IPS-20b (cell line): ENCODE results near the gene ZNF574.

Experiments
- H3K27ac ChIP-seq: one replicate; pipeline ENCODE4 v1.5.1; 2013; ENCODE audit warnings: low read length
- H3K27me3 ChIP-seq: 2 replicates; pipeline ENCODE4 v1.6.1; 2013; ENCODE audit warnings: mild to moderate bottlenecking, low read length, inconsistent platforms; ENCODE audit not compliant: insufficient read depth
- H3K36me3 ChIP-seq: 2 replicates; pipeline ENCODE4 v1.6.1; 2013; ENCODE audit warnings: low read depth, mild to moderate bottlenecking, inconsistent platforms, low read length, moderate library complexity; ENCODE audit not compliant: insufficient read depth
- H3K4me1 ChIP-seq: 2 replicates; pipeline ENCODE4 v1.6.1; 2013; ENCODE audit warnings: mild to moderate bottlenecking, control low read depth, inconsistent platforms, low read length, moderate library complexity; ENCODE audit not compliant: insufficient read depth
- H3K4me3 ChIP-seq: 2 replicates; pipeline ENCODE4 v1.5.1; 2013; ENCODE audit warnings: mild to moderate bottlenecking, low read length, inconsistent platforms
- H3K9ac ChIP-seq: 2 replicates; pipeline ENCODE4 v1.6.1; 2013; ENCODE audit warnings: low read depth, mild to moderate bottlenecking, inconsistent platforms, low read length, moderate library complexity
- H3K9me3 ChIP-seq: 2 replicates; pipeline ENCODE4 v1.6.1; 2013; ENCODE audit warnings: mild to moderate bottlenecking, low read depth, low read length, inconsistent platforms; ENCODE audit not compliant: insufficient read depth

The ZNF574 gene

DNA sequence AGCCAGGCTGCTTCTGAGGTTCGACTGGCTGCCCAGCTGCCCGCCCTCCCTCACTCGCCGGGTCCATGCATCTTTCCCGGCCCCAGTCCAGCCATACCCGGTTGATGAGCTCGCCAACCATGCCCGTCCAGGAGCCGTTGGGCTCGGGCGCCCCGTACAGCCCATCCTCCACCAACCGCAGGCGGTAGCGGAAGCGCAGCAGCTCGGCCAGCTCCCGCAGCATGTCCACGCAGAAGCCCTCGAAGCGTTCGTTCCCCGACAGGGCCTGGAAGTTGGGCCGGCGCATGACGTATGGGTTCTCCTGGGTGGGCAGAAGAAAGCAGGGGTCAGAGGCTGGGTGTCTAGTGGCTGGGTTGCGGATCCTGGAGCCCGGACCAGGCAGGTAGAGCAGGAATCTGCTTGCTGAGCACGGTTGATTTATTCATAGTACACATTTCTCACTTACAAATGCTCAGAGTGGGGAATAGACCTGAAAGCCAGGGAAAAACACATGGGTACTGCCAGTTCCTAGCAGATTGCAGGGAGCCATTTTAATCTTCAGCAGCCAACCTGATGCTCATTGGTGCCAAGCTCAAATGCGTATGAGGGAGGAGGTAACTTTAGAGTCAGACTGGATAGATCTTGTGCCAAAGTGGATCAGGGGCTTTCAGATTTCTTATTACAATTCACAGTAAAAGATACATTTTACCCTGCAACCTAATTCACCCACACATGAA is 33.4 kb upstream of the ZNF574 start:
- Histone ChIP-seq H3K27me3 (no peaks in the 10 kb centered on the region), H3K27ac (no peak overlapping the region), H3K9me3 (no peaks in the 10 kb centered on the region), H3K4me3 (no peak overlapping the region), H3K9ac (no peak overlapping the region), H3K4me1 (no peaks in the 10 kb centered on the region), H3K36me3 (peaks cover 69% of the 10 kb centered on the region)

DNA sequence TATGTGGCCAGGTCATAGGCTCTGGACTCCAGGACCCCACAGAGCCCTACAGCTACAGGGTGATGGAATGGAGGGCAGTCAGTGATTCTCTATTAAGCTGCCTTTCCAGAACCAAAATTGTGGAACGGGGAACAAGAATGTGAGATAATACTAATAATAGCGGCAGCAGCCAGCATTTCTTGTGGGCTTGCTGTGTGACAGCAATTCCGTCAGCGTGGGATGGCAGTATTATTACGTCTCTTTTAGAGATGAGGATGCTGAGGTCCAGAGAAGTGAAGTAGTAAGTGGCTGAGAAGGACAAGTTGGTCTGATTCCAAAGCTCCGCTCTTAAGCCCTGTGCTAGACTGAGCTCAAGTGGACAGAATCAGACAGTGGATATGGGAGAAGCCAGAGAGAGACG is 30.4 kb upstream of the ZNF574 start:
- H3K4me1 ChIP-seq: no peaks in the 10 kb centered on the region
- H3K4me3 ChIP-seq: no peak overlapping the region
- H3K9ac ChIP-seq: no peak overlapping the region
- H3K27ac ChIP-seq: no peak overlapping the region
- H3K9me3 ChIP-seq: no peaks in the 10 kb centered on the region
- peaks cover 71% of the 10 kb centered on the region for H3K36me3 ChIP-seq
- H3K27me3 ChIP-seq: no peaks in the 10 kb centered on the region

DNA sequence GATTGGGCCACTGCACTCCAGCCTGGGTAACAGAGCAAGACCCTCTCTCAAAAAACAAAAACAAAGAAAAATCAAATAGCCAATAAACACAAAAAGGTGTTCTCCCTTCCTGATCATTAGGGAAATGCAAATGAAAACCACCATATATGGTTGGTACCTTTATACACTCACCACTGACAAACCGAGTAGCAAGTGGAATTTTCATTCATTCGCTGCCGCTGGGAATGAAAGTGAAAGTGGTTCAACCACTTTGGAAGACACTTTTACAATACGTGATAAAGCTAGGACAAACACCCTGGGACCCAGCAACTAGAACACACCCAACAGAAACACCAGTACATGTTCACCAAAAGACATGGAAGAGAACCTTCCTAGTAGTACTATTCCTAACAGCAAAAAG is 27.0 kb upstream of the ZNF574 start:
- H3K4me3 ChIP-seq: no peak overlapping the region
- no peaks in the 10 kb centered on the region for H3K27me3 ChIP-seq
- no peaks in the 10 kb centered on the region for H3K9me3 ChIP-seq
- H3K36me3 ChIP-seq: peaks cover 72% of the 10 kb centered on the region
- H3K27ac ChIP-seq: no peak overlapping the region
- H3K4me1 ChIP-seq: no peaks in the 10 kb centered on the region
- H3K9ac ChIP-seq: no peak overlapping the region

DNA sequence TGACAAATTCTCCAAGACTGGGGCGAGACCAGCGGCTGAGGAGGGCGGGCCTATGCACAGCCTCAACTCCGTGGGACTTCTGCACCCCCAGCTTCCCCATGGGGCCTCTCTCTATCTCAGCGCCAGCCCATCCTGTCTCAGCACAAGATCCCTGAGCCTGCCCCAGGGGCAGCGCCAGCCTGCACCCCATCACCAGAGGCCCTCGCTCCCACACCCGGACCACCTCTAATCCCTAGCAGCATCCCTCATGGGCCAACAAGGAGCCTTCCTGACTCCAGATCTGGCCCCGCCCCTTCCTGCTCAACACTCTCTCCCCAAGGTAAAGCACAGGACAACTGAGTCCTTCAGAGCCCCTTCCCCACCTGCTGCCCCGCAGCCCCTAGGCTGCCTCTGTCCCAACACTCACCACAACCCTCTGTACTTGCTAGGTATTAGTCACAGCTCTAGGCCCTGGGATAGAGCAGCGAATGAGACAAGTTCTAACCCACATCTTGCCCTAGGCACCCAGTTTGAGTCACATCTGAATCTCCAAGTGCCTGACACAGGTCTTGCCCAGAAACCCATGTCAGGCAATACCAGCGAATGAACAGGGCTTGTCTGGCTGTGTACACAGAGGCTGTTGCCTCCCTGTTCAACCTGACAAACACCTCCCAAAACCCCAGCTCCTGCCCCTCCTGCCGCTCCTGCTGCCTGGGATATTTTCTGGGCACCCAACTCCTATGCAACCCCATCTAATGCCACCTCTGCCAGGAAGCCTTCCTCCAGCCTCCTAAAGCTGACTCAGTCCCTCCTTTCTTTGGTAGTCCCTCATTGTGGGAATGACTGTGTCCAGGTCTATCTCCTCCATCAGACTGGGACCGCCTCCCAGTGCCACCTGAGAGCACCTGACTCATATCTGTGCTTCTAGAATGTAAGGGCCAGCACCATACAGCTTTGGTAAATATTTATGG is 24.5 kb upstream of the ZNF574 start:
- Histone ChIP-seq H3K9me3 (no peaks in the 10 kb centered on the region), H3K4me1 (no peaks in the 10 kb centered on the region), H3K27ac (no peak overlapping the region), H3K27me3 (no peaks in the 10 kb centered on the region), H3K4me3 (no peak overlapping the region), H3K36me3 (peaks cover 73% of the 10 kb centered on the region), H3K9ac (no peak overlapping the region)

DNA sequence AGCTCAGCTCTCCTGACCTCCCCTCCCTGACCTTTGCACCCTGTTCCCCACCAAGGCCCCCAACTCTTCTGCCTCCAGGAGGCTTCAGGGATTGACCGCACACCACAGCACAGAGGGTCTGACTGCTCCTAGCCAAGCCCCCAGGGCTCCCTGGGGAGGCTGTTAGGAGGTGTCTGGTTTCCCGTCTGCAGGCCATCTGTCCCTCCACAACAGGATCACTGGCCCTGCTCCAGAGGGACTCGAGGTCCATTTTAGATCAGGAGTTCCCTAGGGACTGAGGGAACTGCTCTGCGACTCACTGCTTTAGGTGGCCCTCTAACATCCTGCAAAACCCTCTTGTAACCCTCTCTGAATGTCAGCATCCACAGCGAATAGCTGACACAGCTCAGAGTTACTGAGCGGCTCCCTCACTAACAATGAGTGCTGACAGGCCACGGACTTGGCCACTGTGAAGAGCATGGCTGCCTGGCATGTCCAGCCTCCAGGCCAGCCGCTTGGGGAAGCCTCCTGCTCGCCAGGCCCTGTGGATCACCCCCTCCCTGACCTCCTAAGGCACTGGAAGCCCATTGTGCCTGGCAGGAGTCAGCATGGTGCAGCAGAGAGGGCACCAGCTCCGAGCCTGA is 23.6 kb upstream of the ZNF574 start:
- Histone ChIP-seq H3K4me1 (no peaks in the 10 kb centered on the region), H3K9ac (no peak overlapping the region), H3K27ac (no peak overlapping the region), H3K27me3 (no peaks in the 10 kb centered on the region), H3K4me3 (no peak overlapping the region), H3K36me3 (peaks cover 79% of the 10 kb centered on the region), H3K9me3 (no peaks in the 10 kb centered on the region)

DNA sequence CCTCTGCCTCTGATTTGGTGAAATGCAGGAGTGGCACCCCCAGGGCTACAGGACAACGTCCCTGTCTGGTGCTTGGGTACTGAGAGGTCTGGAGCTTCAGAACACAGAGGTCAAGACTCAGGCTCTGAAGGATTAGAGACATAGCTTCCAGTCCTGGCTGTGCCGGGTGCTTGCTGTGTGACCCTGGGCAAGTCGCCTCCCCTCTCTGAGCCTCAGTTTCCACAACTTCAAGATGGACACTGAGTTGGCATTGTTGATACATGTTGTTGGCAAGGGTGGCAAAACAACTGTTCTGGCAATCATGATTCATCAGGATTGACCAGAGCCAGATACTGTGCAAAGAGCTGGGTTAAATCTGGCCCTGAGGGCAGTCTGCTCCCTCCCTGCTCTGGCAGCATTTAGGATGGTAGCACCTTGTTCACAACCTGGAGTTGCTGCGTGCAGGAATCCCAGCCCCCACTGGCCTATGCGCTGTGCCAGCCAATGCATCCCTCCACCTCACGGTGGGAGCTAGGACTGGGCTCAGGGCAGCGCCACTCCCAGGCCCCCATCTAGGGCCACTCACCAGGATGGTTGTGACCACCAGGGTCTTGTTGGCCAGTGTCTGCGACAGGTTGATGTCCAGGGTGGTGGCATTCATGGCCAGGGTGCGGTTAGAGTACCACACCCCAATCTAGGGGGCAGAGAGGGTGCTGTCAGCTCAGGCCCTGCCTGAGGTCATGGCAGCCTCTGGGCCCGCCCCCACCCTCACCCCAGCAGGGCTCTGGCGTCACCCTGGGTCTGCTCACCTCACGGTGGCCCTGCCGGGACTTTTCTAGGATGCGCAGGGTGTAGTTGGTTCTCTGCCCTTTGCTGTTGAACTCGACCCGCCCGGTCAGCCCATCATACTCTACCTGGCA is 22.7 kb upstream of the ZNF574 start:
- H3K36me3 ChIP-seq: peaks cover 83% of the 10 kb centered on the region
- H3K4me1 ChIP-seq: no peaks in the 10 kb centered on the region
- no peak overlapping the region for H3K27ac ChIP-seq
- H3K4me3 ChIP-seq: no peak overlapping the region
- no peaks in the 10 kb centered on the region for H3K27me3 ChIP-seq
- H3K9me3 ChIP-seq: no peaks in the 10 kb centered on the region
- no peak overlapping the region for H3K9ac ChIP-seq

DNA sequence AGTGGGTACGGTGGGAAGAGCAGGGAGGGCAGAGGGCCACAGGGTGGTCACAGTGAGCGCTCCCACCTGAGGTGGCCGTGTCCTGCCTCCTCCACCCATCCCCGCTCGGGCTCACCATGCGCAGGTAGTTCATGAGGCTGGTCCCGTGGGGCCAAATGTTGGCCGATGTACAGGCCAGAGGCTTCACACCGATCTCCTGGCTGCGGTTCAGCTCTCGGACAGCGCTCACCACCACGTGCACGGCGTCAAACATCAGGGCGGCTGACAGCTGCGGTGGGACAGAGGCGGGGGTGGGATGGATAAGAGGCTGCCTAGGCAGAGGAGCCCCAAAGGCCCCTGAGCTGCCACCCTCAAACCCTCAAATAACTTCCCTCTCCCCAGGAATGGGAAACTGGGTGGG is 21.8 kb upstream of the ZNF574 start:
- Histone ChIP-seq H3K9me3 (no peaks in the 10 kb centered on the region), H3K4me1 (no peaks in the 10 kb centered on the region), H3K27me3 (no peaks in the 10 kb centered on the region), H3K27ac (no peak overlapping the region), H3K36me3 (peaks cover 82% of the 10 kb centered on the region), H3K4me3 (no peak overlapping the region), H3K9ac (no peak overlapping the region)

DNA sequence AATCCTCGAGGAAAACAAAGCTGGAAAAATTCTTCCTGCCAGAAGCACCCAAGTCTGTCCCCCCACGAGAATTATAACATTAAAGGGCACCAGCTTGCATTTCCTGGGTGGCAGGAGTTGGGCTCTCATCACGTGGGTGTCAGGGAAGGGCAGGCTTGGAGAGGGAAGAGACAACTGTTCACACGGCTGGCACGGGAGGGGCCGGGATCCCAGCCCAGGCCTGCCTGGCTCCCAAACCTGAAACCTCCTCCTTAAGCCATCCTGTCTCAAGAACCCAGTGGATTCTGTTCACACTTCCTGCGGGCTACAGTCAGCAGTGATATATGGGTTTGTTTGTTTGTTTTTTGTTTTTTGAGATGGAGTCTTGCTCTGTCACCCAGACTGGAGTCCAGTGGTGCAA is 18.1 kb upstream of the ZNF574 start:
- Histone ChIP-seq H3K36me3 (peaks cover 87% of the 10 kb centered on the region), H3K9me3 (no peaks in the 10 kb centered on the region), H3K9ac (no peak overlapping the region), H3K27ac (no peak overlapping the region), H3K4me3 (no peak overlapping the region), H3K4me1 (no peaks in the 10 kb centered on the region), H3K27me3 (no peaks in the 10 kb centered on the region)

DNA sequence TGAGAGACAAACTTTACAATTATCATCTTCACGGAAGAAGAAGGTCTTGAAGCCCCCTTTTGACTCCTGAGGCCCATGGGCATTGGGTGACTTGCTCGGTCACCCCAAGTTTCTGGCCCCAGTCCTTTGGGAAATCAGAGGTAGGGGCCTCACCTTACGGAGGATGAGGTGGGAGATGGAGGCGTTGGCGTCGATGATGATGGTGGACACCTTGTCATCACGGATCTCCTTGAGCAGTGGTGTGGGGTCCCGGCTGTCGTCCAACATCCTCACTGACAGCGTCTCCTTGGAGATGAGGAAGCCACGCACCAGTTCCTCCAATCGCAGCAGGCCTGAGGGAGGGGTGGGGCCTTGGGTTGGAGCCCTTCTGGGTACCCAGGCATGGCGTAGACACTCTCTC is 16.8 kb upstream of the ZNF574 start:
- Histone ChIP-seq H3K9me3 (no peaks in the 10 kb centered on the region), H3K27ac (no peak overlapping the region), H3K4me3 (no peak overlapping the region), H3K27me3 (no peaks in the 10 kb centered on the region), H3K9ac (no peak overlapping the region), H3K4me1 (no peaks in the 10 kb centered on the region), H3K36me3 (peaks cover 87% of the 10 kb centered on the region)

DNA sequence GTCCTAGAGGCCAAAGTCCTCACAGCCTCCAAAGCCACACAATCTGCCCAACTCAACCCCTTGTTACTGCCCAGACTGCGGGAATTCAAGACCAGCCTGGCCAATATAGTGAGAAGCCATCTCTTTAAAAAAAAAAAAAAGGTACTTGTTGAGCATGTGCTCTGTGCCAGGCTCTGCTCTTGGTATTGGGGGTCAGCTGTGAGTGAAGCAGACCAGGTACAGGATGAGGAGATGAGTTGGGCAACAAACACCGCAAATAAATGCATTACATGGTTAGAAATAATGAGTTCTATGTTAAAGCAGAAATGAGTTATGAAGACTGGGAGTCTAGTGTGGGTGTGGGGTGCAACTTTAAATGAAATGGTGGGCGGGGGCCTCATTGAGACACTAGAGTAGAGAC is 15.8 kb upstream of the ZNF574 start:
- no peak overlapping the region for H3K27ac ChIP-seq
- no peaks in the 10 kb centered on the region for H3K9me3 ChIP-seq
- no peak overlapping the region for H3K9ac ChIP-seq
- no peaks in the 10 kb centered on the region for H3K27me3 ChIP-seq
- peaks cover 87% of the 10 kb centered on the region for H3K36me3 ChIP-seq
- H3K4me3 ChIP-seq: no peak overlapping the region
- H3K4me1 ChIP-seq: no peaks in the 10 kb centered on the region

DNA sequence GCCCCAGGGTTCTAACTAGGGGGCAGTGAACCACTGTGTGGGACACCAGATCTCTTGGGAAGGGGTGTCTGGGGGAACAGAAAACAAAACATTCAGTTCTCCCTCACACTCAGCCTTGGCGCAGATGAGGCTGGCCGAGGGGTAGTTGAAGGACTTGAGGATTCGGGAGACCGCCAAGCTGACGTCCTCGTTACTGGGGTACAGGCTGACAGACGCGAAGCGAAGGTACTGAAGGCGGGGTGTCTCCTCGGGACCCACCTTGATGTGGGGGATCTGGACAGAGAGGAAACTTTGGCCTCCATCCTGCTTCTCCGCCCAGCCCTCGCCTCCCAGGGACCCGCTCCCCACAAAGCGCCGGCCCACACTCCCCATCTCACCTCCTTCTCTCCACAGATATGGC is 13.6 kb upstream of the ZNF574 start:
- H3K4me1 ChIP-seq: no peaks in the 10 kb centered on the region
- no peak overlapping the region for H3K4me3 ChIP-seq
- H3K27me3 ChIP-seq: no peaks in the 10 kb centered on the region
- no peak overlapping the region for H3K9ac ChIP-seq
- H3K36me3 ChIP-seq: peaks cover 79% of the 10 kb centered on the region
- no peak overlapping the region for H3K27ac ChIP-seq
- no peaks in the 10 kb centered on the region for H3K9me3 ChIP-seq
